GM23248 (cell line): Measurements from ENCODE around the gene CRISP3.

ENCODE experiments used
- EZH2 ChIP-seq: fragments of 200-600 bp; sonication (generic); IDR thresholded peaks from 2 replicates; pipeline ENCODE4 v1.6.1; 2018; ENCODE audit warnings: antibody characterized with exemption, mild to moderate bottlenecking; ENCODE audit not compliant: insufficient read depth, poor library complexity, severe bottlenecking
- EZH2phosphoT487 ChIP-seq: fragments of 200-600 bp; sonication (generic); IDR thresholded peaks from 2 replicates; pipeline ENCODE4 v1.6.1; 2018; ENCODE audit warnings: antibody characterized with exemption, moderate library complexity, mild to moderate bottlenecking, low read depth; ENCODE audit not compliant: insufficient read depth

- TF ChIP-seq EZH2 (no peak), EZH2phosphoT487 (no peak)
Measured at GRCh38 chr6:49782293-49782692, 38.1 kb upstream of the CRISP3 start.
